SK-N-MC (cell line): ENCODE results near the gene COMMD7.
"Not testable (repeated sequence)": the region's sequence is repeated elsewhere in the genome, so short reads cannot be mapped to it uniquely, and the experiment has no call there.

Source experiments
- DNase-seq: peaks from one replicate; pipeline ENCODE4 v3.0.0-alpha.2; 2011; ENCODE audit warnings: low read depth, low spot score
- H3K27ac ChIP-seq: fragments of 200-600 bp; sonication (generic); 2 replicates; pipeline ENCODE4 v1.5.1; 2016; ENCODE audit warnings: mixed run types
- H3K36me3 ChIP-seq: fragments of 200-600 bp; sonication (generic); 2 replicates; pipeline ENCODE4 v1.6.1; 2017; ENCODE audit warnings: antibody characterized with exemption, low read length, mixed read lengths; ENCODE audit not compliant: insufficient read depth
- H3K4me3 ChIP-seq: fragments of 200-600 bp; sonication (generic); 2 replicates; pipeline ENCODE4 v1.5.1; 2016
- H3K9ac ChIP-seq: fragments of 200-600 bp; sonication (generic); 2 replicates; pipeline ENCODE4 v1.8.0; 2017; ENCODE audit warnings: mixed run types, mixed read lengths; ENCODE audit not compliant: insufficient read length
- H3K9me3 ChIP-seq: fragments of 200-600 bp; sonication (generic); 2 replicates; pipeline ENCODE4 v1.6.1; 2017; ENCODE audit warnings: low read depth, mild to moderate bottlenecking, antibody characterized with exemption, low read length, moderate library complexity, mixed read lengths
- EZH2 ChIP-seq: fragments of 200-600 bp; sonication (generic); IDR thresholded peaks from one replicate; pipeline ENCODE4 v1.6.1; 2017; ENCODE audit warnings: antibody characterized with exemption
- FOXP2 ChIP-seq: optimal IDR thresholded peaks from 2 replicates; pipeline ENCODE3; 2011; ENCODE audit warnings: mild to moderate bottlenecking, moderate library complexity; ENCODE audit not compliant: insufficient read depth; ENCODE audit errors: extremely low read length, control extremely low read depth
- POLR2AphosphoS5 ChIP-seq: IDR thresholded peaks from 2 replicates; pipeline ENCODE4 v1.6.1; 2012; ENCODE audit warnings: mild to moderate bottlenecking, low read depth, low read length, borderline replicate concordance

The COMMD7 gene

GRCh38 chr20:32773223-32773622 is 30.0 kb upstream of the COMMD7 start:
- no peaks in the 10 kb centered on the region for H3K36me3 ChIP-seq

GRCh38 chr20:32772046-32772445 is 28.8 kb upstream of the COMMD7 start:
- no peaks in the 10 kb centered on the region for H3K36me3 ChIP-seq
- no peak overlapping the region for H3K9ac ChIP-seq
- H3K27ac ChIP-seq, result no peak overlapping the region
- no peak for DNase-seq
- no peak for TF ChIP-seq FOXP2
- TF ChIP-seq EZH2, result no peak
- no peak for TF ChIP-seq POLR2AphosphoS5
- no peak overlapping the region for H3K4me3 ChIP-seq
- H3K9me3 ChIP-seq, result no peaks in the 10 kb centered on the region

More at GRCh38 chr20:32773223-32773622, 30.0 kb upstream of the COMMD7 start:
- Histone ChIP-seq H3K4me3 (no peak overlapping the region), H3K9me3 (no peaks in the 10 kb centered on the region), H3K9ac (no peak overlapping the region), H3K27ac (no peak overlapping the region)
- no peak for TF ChIP-seq FOXP2
- no peak for TF ChIP-seq POLR2AphosphoS5
- no peak for TF ChIP-seq EZH2
- no peak for DNase-seq

GRCh38 chr20:32767418-32768198 is 24.3 kb upstream of the COMMD7 start:
- TF ChIP-seq EZH2 (no peak), FOXP2 (no peak), POLR2AphosphoS5 (no peak)
- DNase-seq, result no peak
- Histone ChIP-seq H3K4me3 (no peak overlapping the region), H3K36me3 (no peaks in the 10 kb centered on the region), H3K9ac (no peak overlapping the region), H3K27ac (no peak overlapping the region), H3K9me3 (no peaks in the 10 kb centered on the region)

GRCh38 chr20:32765230-32765875 is 22.1 kb upstream of the COMMD7 start:
- H3K36me3 ChIP-seq, DNase-seq, H3K9me3 ChIP-seq, H3K9ac ChIP-seq: not testable (repeated sequence)
- Histone ChIP-seq H3K4me3 (peak overlapping the region; percentile 17; the same call in 1 of the 2 replicates), H3K27ac (peak overlapping the region; percentile 72; the same call in 1 of the 2 replicates)

- DNase-seq, result no peak
- no peak overlapping the region for H3K27ac ChIP-seq
- no peak overlapping the region for H3K9ac ChIP-seq
- H3K36me3 ChIP-seq, result no peaks in the 10 kb centered on the region
- TF ChIP-seq POLR2AphosphoS5 (no peak), EZH2 (no peak), FOXP2 (no peak)
- H3K9me3 ChIP-seq, result no peaks in the 10 kb centered on the region
- H3K4me3 ChIP-seq, result peak overlapping the region; percentile 30; the same call in 1 of the 2 replicates
Observed at GRCh38 chr20:32764005-32764960, 21.0 kb upstream of the COMMD7 start.

GRCh38 chr20:32763202-32764004 is 20.1 kb upstream of the COMMD7 start:
- Histone ChIP-seq H3K9me3 (no peaks in the 10 kb centered on the region), H3K27ac (no peak overlapping the region), H3K36me3 (no peaks in the 10 kb centered on the region), H3K4me3 (peak overlapping the region; percentile 80), H3K9ac (no peak overlapping the region)
- DNase-seq, result no peak
- TF ChIP-seq EZH2 (no peak), POLR2AphosphoS5 (no peak), FOXP2 (no peak)

- H3K36me3 ChIP-seq, result no peaks in the 10 kb centered on the region
- no peak overlapping the region for H3K27ac ChIP-seq
- H3K9ac ChIP-seq, result peak overlapping the region; percentile 70
- TF ChIP-seq POLR2AphosphoS5, result no peak
- no peak for TF ChIP-seq FOXP2
- TF ChIP-seq EZH2, result no peak
- DNase-seq, result no peak
- peak overlapping the region; percentile 80 for H3K4me3 ChIP-seq
- no peaks in the 10 kb centered on the region for H3K9me3 ChIP-seq
Observed at GRCh38 chr20:32762754-32763201, 19.5 kb upstream of the COMMD7 start.
